Nephron progenitor cell (in vitro differentiated cells): ENCODE data around the gene BAZ2B.

Source experiments
- DNase-seq: peaks from one replicate; pipeline ENCODE4 v3.0.0; 2021
- H3K27ac Mint-ChIP-seq: 2 replicates; pipeline ENCODE4 v1.8.0; 2021; ENCODE audit warnings: mild to moderate bottlenecking, moderate library complexity, mixed read lengths
- H3K27me3 Mint-ChIP-seq: 2 replicates; pipeline ENCODE4 v1.8.0; 2021; ENCODE audit warnings: mild to moderate bottlenecking, low read depth, mixed read lengths; ENCODE audit not compliant: poor library complexity
- H3K36me3 Mint-ChIP-seq: 2 replicates; pipeline ENCODE4 v1.8.0; 2021; ENCODE audit warnings: low read depth, mixed read lengths
- H3K4me1 Mint-ChIP-seq: 2 replicates; pipeline ENCODE4 v1.8.0; 2021; ENCODE audit warnings: mixed read lengths
- H3K4me3 Mint-ChIP-seq: 2 replicates; pipeline ENCODE4 v1.8.0; 2021; ENCODE audit warnings: mild to moderate bottlenecking, moderate library complexity, mixed read lengths
- H3K9me3 Mint-ChIP-seq: 2 replicates; pipeline ENCODE4 v1.8.0; 2021; ENCODE audit warnings: mild to moderate bottlenecking, moderate library complexity, mixed read lengths
- CTCF ChIP-seq: fragments of 200-600 bp; sonication (generic); IDR thresholded peaks from 2 replicates; pipeline ENCODE4 v1.5.0; 2021; ENCODE audit warnings: antibody characterized with exemption

BAZ2B gene

DNA sequence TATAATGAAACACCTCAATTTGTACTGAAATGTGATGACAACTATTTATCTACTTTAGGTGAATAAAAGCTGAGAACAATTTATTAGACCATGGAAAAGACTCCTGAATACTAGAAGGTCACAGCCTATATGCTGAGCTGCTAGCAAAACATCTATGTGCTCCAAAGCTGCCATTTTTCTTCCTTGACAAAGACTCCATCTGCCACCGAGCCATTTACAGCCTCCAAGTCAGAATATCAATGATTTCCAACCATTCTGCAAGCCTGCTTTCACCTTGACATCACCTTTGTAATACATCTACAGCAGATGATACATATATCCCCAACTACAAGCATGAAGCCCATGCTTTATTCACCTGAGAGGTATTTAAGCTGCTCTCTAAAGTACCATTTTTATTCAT is 84.9 kb downstream of the BAZ2B start:
- Mint-ChIP-seq H3K27ac (no peak overlapping the region), H3K27me3 (no peaks in the 10 kb centered on the region), H3K9me3 (no peaks in the 10 kb centered on the region), H3K4me3 (no peak overlapping the region), H3K4me1 (peaks cover 17% of the 10 kb centered on the region), H3K36me3 (peaks cover 19% of the 10 kb centered on the region)
- DNase-seq: no peak
- no peak for TF ChIP-seq CTCF

GRCh38 chr2:159526433-159526832 is 89.9 kb downstream of the BAZ2B start:
- no peaks in the 10 kb centered on the region for H3K9me3 Mint-ChIP-seq
- H3K4me1 Mint-ChIP-seq: peaks cover 1% of the 10 kb centered on the region
- peaks cover 19% of the 10 kb centered on the region for H3K36me3 Mint-ChIP-seq
- no peak overlapping the region for H3K4me3 Mint-ChIP-seq
- H3K27me3 Mint-ChIP-seq: no peaks in the 10 kb centered on the region
- no peak for TF ChIP-seq CTCF
- H3K27ac Mint-ChIP-seq: no peak overlapping the region
- no peak for DNase-seq

- TF ChIP-seq CTCF: no peak
- H3K4me3 Mint-ChIP-seq: no peak overlapping the region
- no peak for DNase-seq
- H3K9me3 Mint-ChIP-seq: peaks cover 1% of the 10 kb centered on the region
- peaks cover 23% of the 10 kb centered on the region for H3K36me3 Mint-ChIP-seq
- no peaks in the 10 kb centered on the region for H3K4me1 Mint-ChIP-seq
- H3K27me3 Mint-ChIP-seq: no peaks in the 10 kb centered on the region
- H3K27ac Mint-ChIP-seq: no peak overlapping the region
Measured at GRCh38 chr2:159525012-159525411, 91.3 kb downstream of the BAZ2B start.

- Mint-ChIP-seq H3K4me3 (no peak overlapping the region), H3K27ac (no peak overlapping the region), H3K9me3 (peaks cover 5% of the 10 kb centered on the region), H3K4me1 (peaks cover 14% of the 10 kb centered on the region), H3K27me3 (no peaks in the 10 kb centered on the region), H3K36me3 (peaks cover 9% of the 10 kb centered on the region)
- TF ChIP-seq CTCF: no peak
- no peak for DNase-seq
Measured at GRCh38 chr2:159521272-159521671, 95.1 kb downstream of the BAZ2B start.

- H3K4me3 Mint-ChIP-seq: no peak overlapping the region
- no peak for DNase-seq
- peaks cover 5% of the 10 kb centered on the region for H3K9me3 Mint-ChIP-seq
- H3K4me1 Mint-ChIP-seq: peaks cover 22% of the 10 kb centered on the region
- H3K27me3 Mint-ChIP-seq: no peaks in the 10 kb centered on the region
- no peak for TF ChIP-seq CTCF
- H3K36me3 Mint-ChIP-seq: peaks cover 9% of the 10 kb centered on the region
- H3K27ac Mint-ChIP-seq: peak overlapping the region; percentile 93
Measured at GRCh38 chr2:159518321-159519005, 97.9 kb downstream of the BAZ2B start.

DNA sequence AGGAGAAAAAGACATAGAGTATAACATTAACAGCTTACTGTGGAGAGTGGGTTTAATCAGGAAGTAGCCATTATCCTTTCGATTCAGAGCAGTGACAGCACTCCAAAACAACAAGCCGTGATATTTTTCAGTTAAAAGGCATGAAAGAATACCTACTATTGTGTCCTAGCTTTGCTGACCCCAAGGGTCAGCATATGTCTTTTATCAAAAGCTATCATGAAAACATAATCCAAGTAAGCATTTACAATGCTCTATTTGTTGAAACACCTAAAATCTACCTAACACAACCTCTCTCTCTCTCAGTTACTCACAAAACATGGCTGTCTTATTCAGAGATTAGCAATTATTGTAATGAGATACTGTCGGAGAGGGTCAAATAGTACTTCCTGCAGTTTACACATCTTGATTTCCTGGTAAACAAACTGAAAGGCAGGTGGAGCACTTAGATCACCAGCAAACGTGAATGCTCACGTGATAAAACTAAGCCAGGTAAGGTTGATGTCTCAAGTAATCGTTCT is 100.0 kb downstream of the BAZ2B start:
- Mint-ChIP-seq H3K36me3 (peaks cover 9% of the 10 kb centered on the region), H3K4me1 (peaks cover 22% of the 10 kb centered on the region), H3K4me3 (peak overlapping the region; percentile 22), H3K9me3 (peaks cover 5% of the 10 kb centered on the region), H3K27me3 (no peaks in the 10 kb centered on the region), H3K27ac (peak overlapping the region; percentile 36)
- DNase-seq: no peak
- no peak for TF ChIP-seq CTCF
